Gastrocnemius medialis (tissue), 4 donors: Measurements from ENCODE around the gene SKIC3. TPM values are rescaled to one million over a fixed set of nuclear protein-coding genes. Genes with fewer than 3 reads are reported as not detected.
A peak's percentile ranks its signal among the peaks of the same experiment; 100 is the strongest.

ENCODE experiments used
- ATAC-seq, 2 donors: fragments of 150-250 bp; one replicate each; pipeline ENCODE4 v1.9.1; 2016
- DNase-seq, 2 donors: peaks; one replicate each; pipeline ENCODE4 v3.0.0-alpha.2; 2019
- H3K27ac ChIP-seq, 4 donors: fragments of 200-600 bp; sonication (generic); 1 replicate in 1 of 4; 2 replicates in 3 of 4; pipeline ENCODE4 v1.5.1; 2016 to 2018; ENCODE audit warnings: mild to moderate bottlenecking in 2 of 4, moderate library complexity in 1 of 4
- H3K27me3 ChIP-seq, 3 donors: fragments of 200-600 bp; sonication (generic) in 2 of 3; 1 replicate in 1 of 3; 2 replicates in 2 of 3; pipeline versions ENCODE4 v1.5.1 to v1.6.0; 2016 to 2019; ENCODE audit warnings: mild to moderate bottlenecking in 1 of 3, moderate library complexity in 1 of 3
- H3K36me3 ChIP-seq, 2 donors: fragments of 200-600 bp; sonication (generic) in 1 of 2; one replicate each; pipeline ENCODE4 v1.5.1; 2017 to 2018
- H3K4me1 ChIP-seq, 2 donors: fragments of 200-600 bp; sonication (generic) in 1 of 2; one replicate each; pipeline ENCODE4 v1.5.1; 2016 to 2017; ENCODE audit warnings: mild to moderate bottlenecking in 2 of 2
- H3K4me3 ChIP-seq, 4 donors: fragments of 200-600 bp; sonication (generic) in 3 of 4; 1 replicate in 1 of 4; 2 replicates in 3 of 4; pipeline ENCODE4 v1.5.1; 2016 to 2019; ENCODE audit warnings: mild to moderate bottlenecking in 2 of 4
- H3K9me3 ChIP-seq, 3 donors: fragments of 200-600 bp; sonication (generic) in 2 of 3; 1 replicate in 1 of 3; 2 replicates in 2 of 3; pipeline ENCODE4 v1.5.1; 2016 to 2019
- CTCF ChIP-seq, 5 experiments: fragments of 450-650 bp in 3 of 5; fragments of 200-600 bp in 2 of 5; sonication (generic) in 2 of 5; IDR thresholded peaks in 4 of 5; conservative IDR thresholded peaks in 1 of 5; 1 replicate in 4 of 5; 2 replicates in 1 of 5; pipeline ENCODE4 v1.5.1; 2016 to 2019; ENCODE audit warnings: antibody characterized with exemption in 5 of 5, mild to moderate bottlenecking in 3 of 5, moderate library complexity in 3 of 5
- POLR2A ChIP-seq, 2 donors: fragments of 450-650 bp; IDR thresholded peaks; one replicate each; pipeline ENCODE4 v1.6.1; 2017; ENCODE audit warnings: antibody characterized with exemption in 2 of 2, mild to moderate bottlenecking in 2 of 2, moderate library complexity in 2 of 2
- in situ Hi-C, 4 donors: fragments of 200-750 bp; cut with MboI; loops; one replicate each; pipeline versions ENCODE4 v1.15.0 to v1.8.0; 2017; ENCODE audit warnings: low sequenced_read_pairs in 4 of 4
- intact Hi-C: fragments of 100-400 bp; cut with DNase I; formaldehyde crosslinking; loops from one replicate; pipeline ENCODE4 v1.15.1; 2023; ENCODE audit warnings: low total_unique reads
- total RNA-seq, 4 donors: library from RNA; depleted of rRNA; stranded (reverse); fragments of >200 nt; gene quantifications; one replicate each; pipeline versions ENCODE4 v1.1.0 to v1.2.3, GENCODE V29; 2016

Gene SKIC3
- total RNA-seq: 10 to 100 TPM; 40.6 to 54.4 (median 43.4) TPM

- peak within 1 kb of the TSS; percentile 69 to 96 (median 86) for H3K4me3 ChIP-seq
- H3K27ac ChIP-seq: peak within 1 kb of the TSS; percentile 83 to 93 (median 88)
- in situ Hi-C loops (no loop called here), intact Hi-C loops (loop anchor here (2.0 to 10.0 kb wide), 4 partner anchors 66 to 1630 kb away; partner anchors contain the start of genes GPR150 and RIOK2)
- H3K4me1 ChIP-seq: peaks cover 20 to 27% of the 10 kb centered on the region in 2 donors
- no peaks in the 10 kb centered on the region for H3K9me3 ChIP-seq
- H3K27me3 ChIP-seq: no peaks in the 10 kb centered on the region
- peak in 4 of 5 experiments; percentile 32 to 49 (median 33) for TF ChIP-seq CTCF (IDR thresholded peaks at IDR 0.05 in 4 of 5, conservative IDR thresholded peaks at IDR 0.05 in 1 of 5)
- TF ChIP-seq POLR2A (IDR thresholded peaks at IDR 0.05): peak; percentile 64 to 83
- ATAC-seq: peak; percentile 98
- H3K36me3 ChIP-seq: peaks cover 0 to 13% of the 10 kb centered on the region in 2 donors
- DNase-seq: peak; percentile 91 to 96
Observed at GRCh38 chr5:95554647-95555548, at the start of gene SKIC3, which contains the start of gene ARSK. Gene SKIC3 (minus strand): TSS chr5:95554977. CDS start chr5:95547150, 7,827 bp downstream. Gene ARSK (plus strand): TSS chr5:95555101. CDS start chr5:95555279, 178 bp downstream.

DNA sequence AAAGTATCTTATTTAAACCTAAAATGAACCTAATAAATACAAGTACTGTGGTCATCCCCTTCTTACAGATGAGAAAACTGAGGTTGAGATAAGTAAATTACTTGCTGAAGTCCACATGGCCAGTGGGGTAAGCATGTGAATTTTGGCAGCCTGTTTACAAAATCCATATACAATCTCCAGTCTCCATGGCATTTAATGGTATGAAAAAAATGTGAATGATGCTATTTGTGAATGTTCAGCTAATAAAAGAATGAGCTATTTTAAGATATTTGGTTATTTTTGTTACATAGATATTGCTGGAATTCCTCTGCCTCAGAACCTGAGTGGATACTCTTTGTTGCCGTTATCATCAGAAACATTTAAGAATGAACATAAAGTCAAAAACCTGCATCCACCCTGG is 45.8 kb upstream of the SKIC3 start:
- no peaks in the 10 kb centered on the region for H3K27me3 ChIP-seq
- no peak overlapping the region for H3K4me3 ChIP-seq
- peaks cover 0 to 11% of the 10 kb centered on the region in 2 donors for H3K36me3 ChIP-seq
- H3K9me3 ChIP-seq: no peaks in the 10 kb centered on the region
- in situ Hi-C loops: no loop called here
- no peak for DNase-seq
- intact Hi-C loops: no loop called here
- TF ChIP-seq CTCF (IDR thresholded peaks at IDR 0.05 in 4 of 5, conservative IDR thresholded peaks at IDR 0.05 in 1 of 5) (no peak), POLR2A (IDR thresholded peaks at IDR 0.05) (no peak)
- peaks cover 5 to 7% of the 10 kb centered on the region in 2 donors for H3K4me1 ChIP-seq
- ATAC-seq: no peak
- H3K27ac ChIP-seq: no peak overlapping the region

GRCh38 chr5:95599252-95599651 is 44.5 kb upstream of the SKIC3 start:
- in situ Hi-C loops (no loop called here), intact Hi-C loops (no loop called here)
- no peaks in the 10 kb centered on the region for H3K27me3 ChIP-seq
- DNase-seq (no peak), ATAC-seq (no peak)
- H3K36me3 ChIP-seq: peaks cover 0 to 11% of the 10 kb centered on the region in 2 donors
- no peaks in the 10 kb centered on the region for H3K9me3 ChIP-seq
- peaks cover 5 to 7% of the 10 kb centered on the region in 2 donors for H3K4me1 ChIP-seq
- no peak for TF ChIP-seq POLR2A (IDR thresholded peaks at IDR 0.05)
- TF ChIP-seq CTCF (IDR thresholded peaks at IDR 0.05 in 4 of 5, conservative IDR thresholded peaks at IDR 0.05 in 1 of 5): no peak
- no peak overlapping the region for H3K4me3 ChIP-seq
- no peak overlapping the region for H3K27ac ChIP-seq

DNA sequence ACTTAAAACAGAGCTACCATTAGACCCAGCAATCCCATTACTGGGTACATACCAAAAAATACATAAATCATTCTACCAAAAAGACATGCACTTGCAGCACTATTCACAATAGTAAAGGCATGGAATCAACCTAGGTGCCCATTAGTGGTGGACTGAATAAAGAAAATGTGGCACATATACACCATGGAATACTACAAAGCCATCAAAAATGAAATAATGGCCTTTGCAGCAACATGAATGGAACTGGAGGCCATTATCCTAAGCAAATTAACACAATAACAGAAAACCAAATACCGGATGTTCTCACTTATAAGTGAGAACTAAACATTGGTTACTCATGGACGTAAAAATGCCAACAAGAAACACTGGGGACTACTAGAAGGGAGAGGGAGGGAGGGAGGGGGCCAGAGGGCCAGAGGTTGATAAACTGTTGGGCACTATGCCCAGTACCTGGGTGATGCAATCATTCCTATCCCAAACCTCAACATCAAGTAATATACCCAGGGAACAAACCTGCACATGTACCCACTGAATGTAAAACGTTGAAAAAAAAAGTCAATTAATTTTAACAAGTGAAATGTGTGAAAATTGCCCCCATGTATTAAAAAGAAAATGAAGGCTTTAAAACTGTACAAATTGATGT is 40.6 kb upstream of the SKIC3 start:
- TF ChIP-seq CTCF (IDR thresholded peaks at IDR 0.05 in 4 of 5, conservative IDR thresholded peaks at IDR 0.05 in 1 of 5): no peak
- no peak for TF ChIP-seq POLR2A (IDR thresholded peaks at IDR 0.05)
- Histone ChIP-seq H3K27me3 (no peaks in the 10 kb centered on the region), H3K4me1 (peaks cover 5 to 7% of the 10 kb centered on the region in 2 donors), H3K9me3 (no peaks in the 10 kb centered on the region), H3K27ac (no peak overlapping the region), H3K4me3 (no peak overlapping the region), H3K36me3 (peaks cover 0 to under 1% of the 10 kb centered on the region in 2 donors)
- intact Hi-C loops (no loop called here), in situ Hi-C loops (no loop called here)
- no peak for DNase-seq
- no peak for ATAC-seq
